H9 (cell line): Measurements from ENCODE around the gene TBC1D24. TPM values are rescaled to one million over a fixed set of nuclear protein-coding genes. Genes with fewer than 3 reads are reported as not detected.

ENCODE experiments used
- DNase-seq: peaks from one replicate; pipeline ENCODE4 v3.0.0-alpha.2; 2017
- H2AFZ ChIP-seq: one replicate; pipeline ENCODE4 v1.6.1; 2013; ENCODE audit warnings: mild to moderate bottlenecking, low read length, control low read depth, moderate library complexity
- H2AK5ac ChIP-seq: 2 replicates; pipeline ENCODE4 v1.6.1; 2013; ENCODE audit warnings: low read length, control low read depth, mixed read lengths; ENCODE audit not compliant: insufficient read length
- H2BK120ac ChIP-seq: one replicate; pipeline ENCODE4 v1.6.1; 2013; ENCODE audit warnings: low read depth, mild to moderate bottlenecking, low read length, control low read depth, inconsistent platforms; ENCODE audit not compliant: poor library complexity, severe bottlenecking
- H2BK12ac ChIP-seq: 2 replicates; pipeline ENCODE4 v1.6.1; 2013; ENCODE audit warnings: low read length, control low read depth, mixed read lengths, low read depth; ENCODE audit not compliant: insufficient read length
- H2BK15ac ChIP-seq: 2 replicates; pipeline ENCODE4 v1.6.1; 2013; ENCODE audit warnings: low read depth, low read length, control low read depth
- H2BK20ac ChIP-seq: one replicate; pipeline ENCODE4 v1.6.1; 2013; ENCODE audit warnings: low read depth, mild to moderate bottlenecking, low read length, control low read depth, inconsistent platforms; ENCODE audit not compliant: poor library complexity, severe bottlenecking
- H2BK5ac ChIP-seq: 2 replicates; pipeline ENCODE4 v1.6.1; 2013; ENCODE audit warnings: low read length, control low read depth, mixed read lengths; ENCODE audit not compliant: insufficient read length
- H3K14ac ChIP-seq: 2 replicates; pipeline ENCODE4 v1.6.1; 2013; ENCODE audit warnings: low read length, control low read depth; ENCODE audit not compliant: insufficient read depth
- H3K18ac ChIP-seq: 2 replicates; pipeline ENCODE4 v1.6.1; 2013; ENCODE audit warnings: low read depth, mild to moderate bottlenecking, mixed read lengths, low read length, control low read depth; ENCODE audit not compliant: insufficient read length
- H3K23ac ChIP-seq: 2 replicates; pipeline ENCODE4 v1.6.1; 2013; ENCODE audit warnings: low read length, control low read depth, mixed read lengths, low read depth; ENCODE audit not compliant: insufficient read length
- H3K23me2 ChIP-seq: 2 replicates; pipeline ENCODE4 v1.6.1; 2013; ENCODE audit warnings: low read depth, mild to moderate bottlenecking, mixed read lengths, low read length, control low read depth; ENCODE audit not compliant: insufficient read length, poor library complexity, severe bottlenecking
- H3K27ac ChIP-seq: 2 replicates; pipeline ENCODE4 v1.5.1; 2013; ENCODE audit warnings: low read length, control low read depth, mixed read lengths, low read depth; ENCODE audit not compliant: insufficient read length
- H3K27me3 ChIP-seq: 2 replicates; pipeline ENCODE4 v1.6.1; 2013; ENCODE audit warnings: low read length, control low read depth, inconsistent platforms; ENCODE audit not compliant: insufficient read depth
- H3K4ac ChIP-seq: 2 replicates; pipeline ENCODE4 v1.6.1; 2013; ENCODE audit warnings: low read depth, mild to moderate bottlenecking, control low read depth, inconsistent platforms, low read length, moderate library complexity
- H3K4me1 ChIP-seq: 2 replicates; pipeline ENCODE4 v1.6.1; 2013; ENCODE audit warnings: low read length, control low read depth, inconsistent platforms; ENCODE audit not compliant: insufficient read depth
- H3K4me2 ChIP-seq: 2 replicates; pipeline ENCODE4 v1.6.1; 2013; ENCODE audit warnings: low read length, control low read depth, mixed read lengths; ENCODE audit not compliant: insufficient read length, insufficient read depth
- H3K56ac ChIP-seq: 2 replicates; pipeline ENCODE4 v1.6.1; 2013; ENCODE audit warnings: low read depth, mild to moderate bottlenecking, mixed read lengths, low read length, control low read depth; ENCODE audit not compliant: insufficient read length
- H3K79me1 ChIP-seq: 2 replicates; pipeline ENCODE4 v1.6.1; 2013; ENCODE audit warnings: low read depth, mild to moderate bottlenecking, moderate library complexity, low read length, control low read depth, inconsistent platforms; ENCODE audit not compliant: insufficient read depth, poor library complexity, severe bottlenecking
- H3K79me2 ChIP-seq: 2 replicates; pipeline ENCODE4 v1.6.1; 2013; ENCODE audit warnings: low read length, control low read depth, inconsistent platforms; ENCODE audit not compliant: insufficient read depth
- H3K9ac ChIP-seq: 2 replicates; pipeline ENCODE4 v1.6.1; 2013; ENCODE audit warnings: low read length, control low read depth, mixed read lengths; ENCODE audit not compliant: insufficient read length; ENCODE audit errors: extremely low read depth
- H3K9me3 ChIP-seq: one replicate; pipeline ENCODE4 v1.6.1; 2013; ENCODE audit warnings: low read depth, low read length, inconsistent platforms; ENCODE audit not compliant: control insufficient read depth
- H3T11ph ChIP-seq: one replicate; pipeline ENCODE4 v1.6.1; 2013; ENCODE audit warnings: mild to moderate bottlenecking, low read length, control low read depth, inconsistent platforms
- H4K20me1 ChIP-seq: one replicate; pipeline ENCODE4 v1.6.1; 2013; ENCODE audit not compliant: control insufficient read depth, insufficient read length, insufficient read depth
- H4K5ac ChIP-seq: 2 replicates; pipeline ENCODE4 v1.6.1; 2013; ENCODE audit warnings: low read depth, mild to moderate bottlenecking, mixed read lengths, low read length, control low read depth; ENCODE audit not compliant: insufficient read length
- H4K8ac ChIP-seq: replicated peaks from 2 replicates; pipeline ENCODE4 v1.6.1; 2013; ENCODE audit warnings: low read length, control low read depth, mixed read lengths, low read depth; ENCODE audit not compliant: insufficient read length
- H4K91ac ChIP-seq: 2 replicates; pipeline ENCODE4 v1.6.1; 2013; ENCODE audit warnings: low read depth, mild to moderate bottlenecking, moderate library complexity, mixed read lengths, low read length, control low read depth; ENCODE audit not compliant: insufficient read length
- H3K27ac Mint-ChIP-seq, 3 experiments: 2 replicates in 2 of 3; 3 replicates in 1 of 3; pipeline ENCODE4 v1.8.0; 2020 to 2021; ENCODE audit warnings: mixed read lengths in 3 of 3, mild to moderate bottlenecking in 1 of 3, moderate library complexity in 1 of 3
- H3K27me3 Mint-ChIP-seq: 2 replicates; pipeline ENCODE4 v1.8.0; 2021; ENCODE audit warnings: low read depth, mild to moderate bottlenecking, moderate library complexity, mixed read lengths
- H3K36me3 Mint-ChIP-seq, 3 experiments: 2 replicates in 2 of 3; 3 replicates in 1 of 3; pipeline ENCODE4 v1.8.0; 2020 to 2021; ENCODE audit warnings: low read depth in 3 of 3, mixed read lengths in 3 of 3; ENCODE audit not compliant: insufficient read depth in 1 of 3
- H3K4me1 Mint-ChIP-seq, 2 experiments: 2 replicates each; pipeline ENCODE4 v1.8.0; 2020; ENCODE audit warnings: mixed read lengths in 2 of 2
- H3K4me3 Mint-ChIP-seq, 2 experiments: 2 replicates in 1 of 2; 3 replicates in 1 of 2; pipeline ENCODE4 v1.8.0; 2020 to 2021; ENCODE audit warnings: mild to moderate bottlenecking in 2 of 2, mixed read lengths in 2 of 2, moderate library complexity in 1 of 2
- H3K9me3 Mint-ChIP-seq, 2 experiments: 2 replicates in 1 of 2; 3 replicates in 1 of 2; pipeline ENCODE4 v1.8.0; 2020; ENCODE audit warnings: mild to moderate bottlenecking in 2 of 2, mixed read lengths in 2 of 2, moderate library complexity in 1 of 2
- WGBS: extraction: QIAGEN DNeasy Blood & Tissue Kit; methylation state at CpG from one replicate; pipeline ENCODE4 v1.1.7; 2013; ENCODE audit warnings: missing lambda C conversion rate, low lambda C conversion rate, mixed read lengths; ENCODE audit not compliant: insufficient read length; ENCODE audit errors: extremely low coverage; 5-methylcytosine and 5-hydroxymethylcytosine counted together
- total RNA-seq: library from RNA; stranded (reverse); gene quantifications from 2 replicates; pipeline ENCODE4 v1.2.1, GENCODE V29; 2021
- TF ChIP-seq, protein P1 (sequence below): fragments of 200-600 bp; sonication (generic); conservative IDR thresholded peaks from 3 replicates; pipeline ENCODE4 v1.8.0; 2021; ENCODE audit warnings: antibody characterized with exemption, mild to moderate bottlenecking

TBC1D24 gene
- total RNA-seq, 1 experiment from 2014 or later, result 19.0 TPM

DNA sequence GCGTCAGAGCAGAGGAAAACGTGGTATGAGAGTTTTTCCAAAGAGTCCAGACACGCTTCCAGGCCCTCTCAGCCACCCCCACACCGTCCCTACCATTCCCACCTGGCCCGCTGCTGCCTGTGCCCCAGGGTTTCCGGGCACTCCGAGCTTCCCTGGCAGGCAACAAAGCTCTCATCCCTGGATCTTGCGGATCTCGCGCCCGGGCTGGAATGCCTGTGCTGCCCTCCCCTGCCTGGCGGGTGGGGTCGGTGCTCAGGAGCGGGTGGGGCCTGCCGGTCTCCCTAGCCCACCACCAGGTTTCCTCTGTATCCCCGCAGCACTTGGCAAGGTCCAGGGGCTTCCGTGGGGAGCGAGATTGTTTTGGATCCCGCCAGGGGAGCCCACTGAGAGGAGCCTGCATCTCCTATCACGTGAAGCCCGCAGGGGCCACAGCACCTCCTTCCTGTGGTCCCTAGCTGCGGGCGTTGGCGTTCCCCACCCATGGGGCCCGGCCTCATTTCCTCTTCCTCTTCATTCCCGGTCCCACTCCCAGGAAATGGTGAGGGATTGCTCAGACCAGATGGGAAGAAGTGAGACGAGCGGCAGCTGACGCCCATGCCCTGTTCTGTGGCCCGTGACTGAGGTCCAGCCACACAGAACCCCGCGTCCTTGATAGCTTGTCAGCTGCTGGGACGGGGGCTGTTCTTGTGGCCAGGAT, 11.0 kb downstream of the TBC1D24 start:
- TF ChIP-seq, protein P1, sequence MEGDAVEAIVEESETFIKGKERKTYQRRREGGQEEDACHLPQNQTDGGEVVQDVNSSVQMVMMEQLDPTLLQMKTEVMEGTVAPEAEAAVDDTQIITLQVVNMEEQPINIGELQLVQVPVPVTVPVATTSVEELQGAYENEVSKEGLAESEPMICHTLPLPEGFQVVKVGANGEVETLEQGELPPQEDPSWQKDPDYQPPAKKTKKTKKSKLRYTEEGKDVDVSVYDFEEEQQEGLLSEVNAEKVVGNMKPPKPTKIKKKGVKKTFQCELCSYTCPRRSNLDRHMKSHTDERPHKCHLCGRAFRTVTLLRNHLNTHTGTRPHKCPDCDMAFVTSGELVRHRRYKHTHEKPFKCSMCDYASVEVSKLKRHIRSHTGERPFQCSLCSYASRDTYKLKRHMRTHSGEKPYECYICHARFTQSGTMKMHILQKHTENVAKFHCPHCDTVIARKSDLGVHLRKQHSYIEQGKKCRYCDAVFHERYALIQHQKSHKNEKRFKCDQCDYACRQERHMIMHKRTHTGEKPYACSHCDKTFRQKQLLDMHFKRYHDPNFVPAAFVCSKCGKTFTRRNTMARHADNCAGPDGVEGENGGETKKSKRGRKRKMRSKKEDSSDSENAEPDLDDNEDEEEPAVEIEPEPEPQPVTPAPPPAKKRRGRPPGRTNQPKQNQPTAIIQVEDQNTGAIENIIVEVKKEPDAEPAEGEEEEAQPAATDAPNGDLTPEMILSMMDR, result no peak
- no peak overlapping the region for H3T11ph ChIP-seq
- no peak overlapping the region for H2AFZ ChIP-seq
- no peak overlapping the region for H3K18ac ChIP-seq
- Mint-ChIP-seq H3K27ac (no peak overlapping the region), H3K27me3 (no peaks in the 10 kb centered on the region), H3K4me3 (no peak overlapping the region), H3K4me1 (peaks cover 11 to 15% of the 10 kb centered on the region in 2 experiments), H3K36me3 (no peaks in the 10 kb centered on the region), H3K9me3 (no peaks in the 10 kb centered on the region)
- H2AK5ac ChIP-seq, result no peak overlapping the region
- no CpG with 5 or more reads among the region's 33 CpGs for WGBS
- no peak overlapping the region for H3K56ac ChIP-seq
- no peaks in the 10 kb centered on the region for H3K23me2 ChIP-seq
- no peak overlapping the region for H2BK120ac ChIP-seq
- no peaks in the 10 kb centered on the region; the same call in 1 of the 2 replicates for H3K79me2 ChIP-seq
- H4K8ac ChIP-seq, result no peak overlapping the region
- no peak overlapping the region for H2BK5ac ChIP-seq
- no peak overlapping the region for H2BK20ac ChIP-seq
- no peak overlapping the region for H3K9ac ChIP-seq
- H3K4me2 ChIP-seq, result no peak overlapping the region
- no peaks in the 10 kb centered on the region for H3K4me1 ChIP-seq
- no peak overlapping the region for H2BK12ac ChIP-seq
- no peak overlapping the region for H3K27ac ChIP-seq
- H4K20me1 ChIP-seq, result peaks cover 4% of the 10 kb centered on the region
- H3K9me3 ChIP-seq, result no peaks in the 10 kb centered on the region
- H4K91ac ChIP-seq, result no peak overlapping the region
- H4K5ac ChIP-seq, result no peak overlapping the region
- no peak overlapping the region for H2BK15ac ChIP-seq
- no peak overlapping the region for H3K23ac ChIP-seq
- H3K79me1 ChIP-seq, result no peaks in the 10 kb centered on the region
- H3K14ac ChIP-seq, result no peak overlapping the region
- no peaks in the 10 kb centered on the region for H3K27me3 ChIP-seq
- H3K4ac ChIP-seq, result no peak overlapping the region
- no peak for DNase-seq
